Measurements from ENCODE around the gene KIAA0513.

Gene KIAA0513

GRCh38 chr16:85140455-85141012 lies 112.9 kb downstream of the KIAA0513 start:
- TF ChIP-seq CTCF (IDR thresholded peaks at IDR 0.05; ENCODE audit: borderline replicate concordance, extremely low read depth, low read length, poor library complexity, severe bottlenecking) (no peak), EZH2 (IDR thresholded peaks at IDR 0.05; ENCODE audit: borderline replicate concordance, low read depth, low read length, severe bottlenecking) (no peak)
- Histone ChIP-seq H3K4me3 (ENCODE audit: low read depth in 1 of 2, low read length in 2 of 2) (no peak overlapping the region), H2AFZ (ENCODE audit: low read depth, low read length) (no peak overlapping the region), H3K4me2 (ENCODE audit: insufficient read depth, low read length) (no peak overlapping the region), H3K27me3 (ENCODE audit: insufficient read depth, low read length, poor library complexity) (peaks cover 14% of the 10 kb centered on the region), H3K9ac (ENCODE audit: low read depth, low read length) (no peak overlapping the region), H3K27ac (ENCODE audit: low read length) (no peak overlapping the region), H4K20me1 (ENCODE audit: insufficient read depth, low read length) (peaks cover 5% of the 10 kb centered on the region; the same call in 1 of the 2 replicates), H3K4me1 (ENCODE audit: insufficient read depth, low read length) (no peaks in the 10 kb centered on the region), H3K9me3 (ENCODE audit: insufficient read depth, low read length, severe bottlenecking) (no peaks in the 10 kb centered on the region), H3K79me2 (ENCODE audit: insufficient read depth, low read length) (no peaks in the 10 kb centered on the region), H3K36me3 (ENCODE audit: insufficient read depth, low read length) (no peaks in the 10 kb centered on the region)
- no peak for DNase-seq
- ATAC-seq (ENCODE audit: insufficient read depth, low read depth) = no peak

GRCh38 chr16:85141491-85142128 lies 114.0 kb downstream of the KIAA0513 start:
- ATAC-seq (ENCODE audit: insufficient read depth, low read depth) (no peak), DNase-seq (no peak)
- no peak overlapping the region for H2AFZ ChIP-seq (ENCODE audit: low read depth, low read length)
- no peaks in the 10 kb centered on the region for H3K9me3 ChIP-seq (ENCODE audit: insufficient read depth, low read length, severe bottlenecking)
- peaks cover 5% of the 10 kb centered on the region; the same call in 1 of the 2 replicates for H4K20me1 ChIP-seq (ENCODE audit: insufficient read depth, low read length)
- H3K4me1 ChIP-seq (ENCODE audit: insufficient read depth, low read length) = no peaks in the 10 kb centered on the region
- no peak overlapping the region for H3K27ac ChIP-seq (ENCODE audit: low read length)
- H3K79me2 ChIP-seq (ENCODE audit: insufficient read depth, low read length) = no peaks in the 10 kb centered on the region
- no peak for TF ChIP-seq CTCF (IDR thresholded peaks at IDR 0.05; ENCODE audit: borderline replicate concordance, extremely low read depth, low read length, poor library complexity, severe bottlenecking)
- TF ChIP-seq EZH2 (IDR thresholded peaks at IDR 0.05; ENCODE audit: borderline replicate concordance, low read depth, low read length, severe bottlenecking) = no peak
- no peak overlapping the region for H3K9ac ChIP-seq (ENCODE audit: low read depth, low read length)
- no peak overlapping the region for H3K4me3 ChIP-seq (ENCODE audit: low read depth in 1 of 2, low read length in 2 of 2)
- no peaks in the 10 kb centered on the region for H3K36me3 ChIP-seq (ENCODE audit: insufficient read depth, low read length)
- no peak overlapping the region for H3K4me2 ChIP-seq (ENCODE audit: insufficient read depth, low read length)
- H3K27me3 ChIP-seq (ENCODE audit: insufficient read depth, low read length, poor library complexity) = peaks cover 10% of the 10 kb centered on the region

GRCh38 chr16:85142129-85142513 lies 114.5 kb downstream of the KIAA0513 start:
- H3K27ac ChIP-seq (ENCODE audit: low read length) = no peak overlapping the region
- no peaks in the 10 kb centered on the region for H3K4me1 ChIP-seq (ENCODE audit: insufficient read depth, low read length)
- no peak for DNase-seq
- no peaks in the 10 kb centered on the region for H3K79me2 ChIP-seq (ENCODE audit: insufficient read depth, low read length)
- no peak for ATAC-seq (ENCODE audit: insufficient read depth, low read depth)
- no peak overlapping the region for H2AFZ ChIP-seq (ENCODE audit: low read depth, low read length)
- no peak for TF ChIP-seq EZH2 (IDR thresholded peaks at IDR 0.05; ENCODE audit: borderline replicate concordance, low read depth, low read length, severe bottlenecking)
- TF ChIP-seq CTCF (IDR thresholded peaks at IDR 0.05; ENCODE audit: borderline replicate concordance, extremely low read depth, low read length, poor library complexity, severe bottlenecking) = no peak
- H3K9ac ChIP-seq (ENCODE audit: low read depth, low read length) = no peak overlapping the region
- no peaks in the 10 kb centered on the region for H3K36me3 ChIP-seq (ENCODE audit: insufficient read depth, low read length)
- H3K27me3 ChIP-seq (ENCODE audit: insufficient read depth, low read length, poor library complexity) = peaks cover 8% of the 10 kb centered on the region
- H4K20me1 ChIP-seq (ENCODE audit: insufficient read depth, low read length) = peaks cover 3% of the 10 kb centered on the region; the same call in 1 of the 2 replicates
- H3K4me3 ChIP-seq (ENCODE audit: low read depth in 1 of 2, low read length in 2 of 2) = no peak overlapping the region
- no peak overlapping the region for H3K4me2 ChIP-seq (ENCODE audit: insufficient read depth, low read length)
- no peaks in the 10 kb centered on the region for H3K9me3 ChIP-seq (ENCODE audit: insufficient read depth, low read length, severe bottlenecking)

Measured in DND-41 (cell line).